T-cell (primary cell): ENCODE data around the gene ITPR3. TPM values are rescaled to one million over a fixed set of nuclear protein-coding genes. Genes with fewer than 3 reads are reported as not detected.

Experiments
- ATAC-seq, 4 experiments: fragments of 200-7000 bp in 3 of 4; fragments of 150-1000 bp in 1 of 4; cut with Tn5 transposase; replicated peaks in 1 of 4; 1 replicate in 3 of 4; 2 replicates in 1 of 4; pipeline ENCODE4 v1.10.0; 2021; ENCODE audit warnings: moderate library complexity in 3 of 4, mild to moderate bottlenecking in 2 of 4, moderate number of reproducible peaks in 1 of 4
- CTCF ChIA-PET, 2 donors: fragments of 300-600 bp; sonication (Branson Sonifier 250); formaldehyde crosslinking; loops; one replicate each; lab custom pipeline; 2022; ENCODE audit warnings: antibody characterized with exemption in 2 of 2; lab: Charles Lee
- POLR2A ChIA-PET, 2 donors: fragments of 300-600 bp; sonication (Branson Sonifier 250); formaldehyde crosslinking; loops; one replicate each; lab custom pipeline; 2022; ENCODE audit warnings: antibody characterized with exemption in 2 of 2; lab: Charles Lee
- DNase-seq, 35 experiments: peaks; one replicate each; pipeline versions ENCODE4 v3.0.0 to v3.0.0-alpha.2; 2013 to 2023
- H3K27ac ChIP-seq: one replicate; pipeline ENCODE4 v1.5.1; 2013; ENCODE audit warnings: low read length
- H3K27me3 ChIP-seq, 2 experiments: replicated peaks in 1 of 2; 1 replicate in 1 of 2; 2 replicates in 1 of 2; pipeline versions ENCODE4 v1.6.1 to v1.7.0; 2013; ENCODE audit warnings: low read length in 1 of 2, mixed read lengths in 1 of 2; ENCODE audit not compliant: control insufficient read depth in 2 of 2, insufficient read depth in 2 of 2; ENCODE audit errors: extremely low read depth in 1 of 2
- H3K36me3 ChIP-seq, 2 donors: 1 replicate in 1 of 2; 2 replicates in 1 of 2; pipeline versions ENCODE4 v1.6.1 to v1.7.0; 2013; ENCODE audit warnings: low read length in 1 of 2; ENCODE audit not compliant: control insufficient read depth in 2 of 2, insufficient read depth in 1 of 2; ENCODE audit errors: extremely low read depth in 1 of 2
- H3K4me1 ChIP-seq, 2 experiments: 1 replicate in 1 of 2; 2 replicates in 1 of 2; pipeline versions ENCODE4 v1.6.1 to v1.7.0; 2013; ENCODE audit warnings: low read length in 2 of 2, mixed read lengths in 1 of 2; ENCODE audit not compliant: insufficient read depth in 2 of 2, control insufficient read depth in 1 of 2; ENCODE audit errors: extremely low read depth in 1 of 2
- H3K4me3 ChIP-seq, 2 donors: 1 replicate in 1 of 2; 2 replicates in 1 of 2; pipeline versions ENCODE4 v1.5.1 to v1.7.0; 2013; ENCODE audit warnings: mild to moderate bottlenecking in 2 of 2, low read length in 1 of 2, moderate library complexity in 1 of 2; ENCODE audit not compliant: control insufficient read depth in 1 of 2; ENCODE audit errors: extremely low read depth in 1 of 2
- H3K9me3 ChIP-seq: 2 replicates; pipeline ENCODE4 v1.7.0; 2013
- H3K27ac Mint-ChIP-seq, 2 donors: one replicate each; pipeline ENCODE4 v1.8.0; 2020 to 2021; ENCODE audit warnings: mild to moderate bottlenecking in 2 of 2, mixed read lengths in 2 of 2
- H3K27me3 Mint-ChIP-seq, 2 donors: one replicate each; pipeline ENCODE4 v1.8.0; 2021 to 2022; ENCODE audit warnings: mixed read lengths in 2 of 2
- H3K36me3 Mint-ChIP-seq: one replicate; pipeline ENCODE4 v1.8.0; 2021; ENCODE audit warnings: mixed read lengths
- H3K4me1 Mint-ChIP-seq, 3 donors: one replicate each; pipeline ENCODE4 v1.8.0; 2020 to 2022; ENCODE audit warnings: mixed read lengths in 3 of 3, mild to moderate bottlenecking in 1 of 3
- H3K4me3 Mint-ChIP-seq, 3 donors: one replicate each; pipeline ENCODE4 v1.8.0; 2020 to 2022; ENCODE audit warnings: mild to moderate bottlenecking in 3 of 3, mixed read lengths in 3 of 3, moderate library complexity in 3 of 3
- H3K9me3 Mint-ChIP-seq, 3 donors: one replicate each; pipeline ENCODE4 v1.8.0; 2020 to 2022; ENCODE audit warnings: mixed read lengths in 3 of 3
- WGBS: methylation state at CpG from one replicate; pipeline ENCODE4 v1.1.5; 2013; ENCODE audit warnings: missing lambda C conversion rate; ENCODE audit not compliant: insufficient coverage; 5-methylcytosine and 5-hydroxymethylcytosine counted together
- total RNA-seq, 35 experiments: library from RNA in 6 of 35; stranded (reverse) in 6 of 35; fragments of 120-200 nt in 1 of 35; gene quantifications; one replicate each; pipeline versions ENCODE4 v1.2.1 to v1.2.4 and lab custom pipeline; 2013 to 2026

ITPR3 gene
- total RNA-seq, 5 donors from 2014 or later (not counting 1 experiment from before 2014, with no cell fraction given): 49.2 to 63.6 (median 62.4) TPM

- H3K9me3 Mint-ChIP-seq: no peaks in the 10 kb centered on the region
- H3K4me1 Mint-ChIP-seq: no peaks in the 10 kb centered on the region
- ChIA-PET POLR2A (no interaction called here), CTCF (no interaction called here)
- DNase-seq (no peak), ATAC-seq (no peak)
- no peaks in the 10 kb centered on the region for H3K36me3 Mint-ChIP-seq
- H3K4me3 Mint-ChIP-seq: no peak overlapping the region
- H3K27ac ChIP-seq: no peak overlapping the region
- 90% methylated on average over 11 of the region's 15 CpGs for WGBS
- H3K4me1 ChIP-seq: no peaks in the 10 kb centered on the region
- H3K27ac Mint-ChIP-seq: no peak overlapping the region
- H3K4me3 ChIP-seq: no peak overlapping the region
- H3K27me3 ChIP-seq: peaks cover 0 to 32% of the 10 kb centered on the region in 2 experiments
- H3K36me3 ChIP-seq: no peaks in the 10 kb centered on the region
- no peaks in the 10 kb centered on the region for H3K9me3 ChIP-seq
- peaks cover 3 to 4% of the 10 kb centered on the region in 2 donors for H3K27me3 Mint-ChIP-seq
Measured at GRCh38 chr6:33737267-33738026, 116.3 kb downstream of the ITPR3 start.

- H3K27me3 ChIP-seq: peaks cover 0 to 29% of the 10 kb centered on the region in 2 experiments
- no peaks in the 10 kb centered on the region for H3K36me3 Mint-ChIP-seq
- peaks cover 10 to 11% of the 10 kb centered on the region in 2 donors for H3K27me3 Mint-ChIP-seq
- H3K4me3 Mint-ChIP-seq: no peak overlapping the region
- DNase-seq: no peak
- no peak overlapping the region for H3K27ac ChIP-seq
- no peaks in the 10 kb centered on the region for H3K9me3 ChIP-seq
- no peaks in the 10 kb centered on the region for H3K36me3 ChIP-seq
- no peaks in the 10 kb centered on the region for H3K4me1 Mint-ChIP-seq
- 96% methylated on average over 4 of the region's 9 CpGs for WGBS
- no peaks in the 10 kb centered on the region for H3K9me3 Mint-ChIP-seq
- no peak overlapping the region for H3K27ac Mint-ChIP-seq
- ChIA-PET CTCF (no interaction called here), POLR2A (no interaction called here)
- ATAC-seq: no peak
- no peak overlapping the region for H3K4me3 ChIP-seq
- no peaks in the 10 kb centered on the region for H3K4me1 ChIP-seq
Measured at GRCh38 chr6:33738153-33738552, 117.0 kb downstream of the ITPR3 start.

GRCh38 chr6:33738879-33739278 lies 117.8 kb downstream of the ITPR3 start:
- Histone ChIP-seq H3K4me1 (no peaks in the 10 kb centered on the region), H3K36me3 (no peaks in the 10 kb centered on the region), H3K27ac (no peak overlapping the region), H3K9me3 (no peaks in the 10 kb centered on the region), H3K4me3 (no peak overlapping the region), H3K27me3 (peaks cover 0 to 31% of the 10 kb centered on the region in 2 experiments)
- POLR2A ChIA-PET: no interaction called here
- H3K27ac Mint-ChIP-seq: no peak overlapping the region
- WGBS: 93% methylated on average over 5 of the region's 5 CpGs
- H3K36me3 Mint-ChIP-seq: no peaks in the 10 kb centered on the region
- peaks cover 10 to 15% of the 10 kb centered on the region in 2 donors for H3K27me3 Mint-ChIP-seq
- no peak for DNase-seq
- H3K4me1 Mint-ChIP-seq: no peaks in the 10 kb centered on the region
- ATAC-seq: no peak
- H3K4me3 Mint-ChIP-seq: no peak overlapping the region
- no peaks in the 10 kb centered on the region for H3K9me3 Mint-ChIP-seq
- CTCF ChIA-PET: interaction anchor here in 1 of 2 donors (0.7 kb wide), 1 partner anchor 317 kb away, joined by 3 read pairs; no protein-coding TSS in a partner anchor

- Histone ChIP-seq H3K27me3 (peaks cover 0 to 37% of the 10 kb centered on the region in 2 experiments), H3K4me1 (peaks cover 0 to 5% of the 10 kb centered on the region in 2 experiments), H3K36me3 (no peaks in the 10 kb centered on the region), H3K4me3 (no peak overlapping the region), H3K9me3 (no peaks in the 10 kb centered on the region), H3K27ac (no peak overlapping the region)
- Mint-ChIP-seq H3K4me3 (no peak overlapping the region), H3K4me1 (peaks cover 2 to 6% (median 3%) of the 10 kb centered on the region in 3 donors), H3K27me3 (peaks cover 10 to 18% of the 10 kb centered on the region in 2 donors), H3K36me3 (no peaks in the 10 kb centered on the region), H3K9me3 (no peaks in the 10 kb centered on the region), H3K27ac (no peak overlapping the region)
- WGBS: 71% methylated on average over 4 of the region's 5 CpGs
- CTCF ChIA-PET: interaction anchor here in 1 of 2 donors (0.7 kb wide), 1 partner anchor 316 kb away, joined by 3 read pairs; no protein-coding TSS in a partner anchor
- no peak for ATAC-seq
- DNase-seq: no peak
- POLR2A ChIA-PET: no interaction called here
Measured at GRCh38 chr6:33739571-33739970, 118.4 kb downstream of the ITPR3 start.

GRCh38 chr6:33740204-33740608 lies 119.1 kb downstream of the ITPR3 start:
- H3K4me3 ChIP-seq: no peak overlapping the region
- POLR2A ChIA-PET: no interaction called here
- H3K9me3 ChIP-seq: no peaks in the 10 kb centered on the region
- no peak overlapping the region for H3K27ac ChIP-seq
- DNase-seq (no peak), ATAC-seq (no peak)
- H3K27me3 Mint-ChIP-seq: peaks cover 10 to 18% of the 10 kb centered on the region in 2 donors
- H3K4me1 ChIP-seq: peaks cover 0 to 6% of the 10 kb centered on the region in 2 experiments
- no peaks in the 10 kb centered on the region for H3K36me3 ChIP-seq
- H3K27ac Mint-ChIP-seq: no peak overlapping the region
- no peaks in the 10 kb centered on the region for H3K9me3 Mint-ChIP-seq
- peaks cover 0 to 36% of the 10 kb centered on the region in 2 experiments for H3K27me3 ChIP-seq
- peaks cover 2 to 6% (median 3%) of the 10 kb centered on the region in 3 donors for H3K4me1 Mint-ChIP-seq
- CTCF ChIA-PET: no interaction called here
- H3K4me3 Mint-ChIP-seq: no peak overlapping the region
- H3K36me3 Mint-ChIP-seq: no peaks in the 10 kb centered on the region
- 77% methylated on average over 5 of the region's 6 CpGs for WGBS

GRCh38 chr6:33740794-33741193 lies 119.7 kb downstream of the ITPR3 start:
- no peak overlapping the region for H3K27ac Mint-ChIP-seq
- 67% methylated on average over 1 of the region's 5 CpGs for WGBS
- H3K4me1 ChIP-seq: peaks cover 0 to 6% of the 10 kb centered on the region in 2 experiments
- no peaks in the 10 kb centered on the region for H3K36me3 ChIP-seq
- no peaks in the 10 kb centered on the region for H3K9me3 ChIP-seq
- POLR2A ChIA-PET: interaction anchor here in 1 of 2 donors (0.7 kb wide), 1 partner anchor 237 kb away, joined by 4 read pairs; no protein-coding TSS in a partner anchor
- H3K27me3 ChIP-seq: peaks cover 0 to 36% of the 10 kb centered on the region in 2 experiments
- peaks cover 10 to 20% of the 10 kb centered on the region in 2 donors for H3K27me3 Mint-ChIP-seq
- H3K4me1 Mint-ChIP-seq: peaks cover 2 to 6% (median 3%) of the 10 kb centered on the region in 3 donors
- no peaks in the 10 kb centered on the region for H3K9me3 Mint-ChIP-seq
- no peak overlapping the region for H3K4me3 ChIP-seq
- no peak overlapping the region for H3K4me3 Mint-ChIP-seq
- CTCF ChIA-PET: no interaction called here
- no peak for ATAC-seq
- DNase-seq: no peak
- H3K36me3 Mint-ChIP-seq: no peaks in the 10 kb centered on the region
- no peak overlapping the region for H3K27ac ChIP-seq
